Karpas-422 (cell line): ENCODE results near the gene BICD1. TPM values are rescaled to one million over a fixed set of nuclear protein-coding genes. Genes with fewer than 3 reads are reported as not detected.
"Not testable (repeated sequence)": the region's sequence is repeated elsewhere in the genome, so short reads cannot be mapped to it uniquely, and the experiment has no call there.

ENCODE experiments used
- DNase-seq: peaks from one replicate; pipeline ENCODE4 v3.0.0-alpha.2; 2015
- H2AFZ ChIP-seq: fragments of 200-600 bp; sonication (generic); 2 replicates; pipeline ENCODE4 v1.6.1; 2014; ENCODE audit warnings: antibody characterized with exemption, low read length, mixed read lengths
- H3K27ac ChIP-seq: fragments of 200-600 bp; sonication (generic); 2 replicates; pipeline ENCODE4 v1.5.1; 2014; ENCODE audit warnings: mild to moderate bottlenecking, low read length, moderate library complexity
- H3K27me3 ChIP-seq: fragments of 200-600 bp; sonication (generic); 2 replicates; pipeline ENCODE4 v1.6.1; 2014; ENCODE audit warnings: low read length, mixed read lengths
- H3K36me3 ChIP-seq: fragments of 200-600 bp; sonication (generic); 2 replicates; pipeline ENCODE4 v1.6.1; 2014; ENCODE audit warnings: low read length, mixed read lengths; ENCODE audit not compliant: insufficient read depth
- H3K4me1 ChIP-seq: fragments of 200-600 bp; sonication (generic); 2 replicates; pipeline ENCODE4 v1.6.1; 2014; ENCODE audit warnings: mild to moderate bottlenecking, low read length, mixed read lengths
- H3K4me2 ChIP-seq: fragments of 200-600 bp; sonication (generic); 2 replicates; pipeline ENCODE4 v1.6.1; 2014; ENCODE audit warnings: low read length, low read depth, mild to moderate bottlenecking; ENCODE audit not compliant: poor library complexity, severe bottlenecking
- H3K4me3 ChIP-seq: fragments of 200-600 bp; sonication (generic); 2 replicates; pipeline ENCODE4 v1.5.1; 2014; ENCODE audit warnings: mild to moderate bottlenecking, antibody characterized with exemption, low read length, mixed read lengths
- H3K79me2 ChIP-seq: fragments of 200-600 bp; sonication (generic); 2 replicates; pipeline ENCODE4 v1.6.1; 2014; ENCODE audit warnings: mild to moderate bottlenecking, low read length, mixed read lengths
- H3K9ac ChIP-seq: fragments of 200-600 bp; sonication (generic); 2 replicates; pipeline ENCODE4 v1.6.0; 2014; ENCODE audit warnings: low read length
- H3K9me2 ChIP-seq: fragments of 200-600 bp; sonication (generic), shearing (Covaris generic); replicated peaks from 2 replicates; pipeline ENCODE4 v1.6.0; 2014; ENCODE audit warnings: mild to moderate bottlenecking, low read length, moderate library complexity; ENCODE audit not compliant: insufficient read depth
- H3K9me3 ChIP-seq: fragments of 300-700, 200-600 bp; sonication (generic); 2 replicates; pipeline ENCODE4 v1.6.1; 2014; ENCODE audit warnings: low read length, mixed read lengths
- H4K20me1 ChIP-seq: fragments of 200-600 bp; sonication (generic); 2 replicates; pipeline ENCODE4 v1.6.1; 2014; ENCODE audit warnings: mild to moderate bottlenecking, antibody characterized with exemption, low read length, low read depth; ENCODE audit not compliant: insufficient read depth
- total RNA-seq: library from RNA; depleted of rRNA; stranded (reverse); fragments of >200 nt; shearing (Covaris generic); gene quantifications from 2 replicates; pipeline ENCODE4 v1.2.3, GENCODE V29; 2014; ENCODE audit warnings: low replicate concordance

BICD1 gene
- total RNA-seq, 1 experiment from 2014 or later = 55.7 TPM

GRCh38 chr12:32273063-32273522, 166.4 kb downstream of the BICD1 start:
- peak; percentile 74 for DNase-seq
- H3K27me3 ChIP-seq = no peaks in the 10 kb centered on the region
- no peaks in the 10 kb centered on the region for H3K9me2 ChIP-seq
- H3K4me2 ChIP-seq = peak overlapping the region; percentile 70
- H2AFZ ChIP-seq = no peak overlapping the region
- H3K4me1 ChIP-seq = peaks cover 82% of the 10 kb centered on the region
- H4K20me1 ChIP-seq = no peaks in the 10 kb centered on the region
- H3K4me3 ChIP-seq = peak overlapping the region; percentile 52
- H3K27ac ChIP-seq = peak overlapping the region; percentile 96
- H3K9ac ChIP-seq = peak overlapping the region; percentile 72
- no peaks in the 10 kb centered on the region for H3K36me3 ChIP-seq
- no peaks in the 10 kb centered on the region for H3K9me3 ChIP-seq
- peaks cover 61% of the 10 kb centered on the region for H3K79me2 ChIP-seq

- DNase-seq = peak; percentile 93
- Histone ChIP-seq H4K20me1 (no peaks in the 10 kb centered on the region), H2AFZ (no peak overlapping the region), H3K27me3 (no peaks in the 10 kb centered on the region), H3K4me2 (peak overlapping the region; percentile 70), H3K4me3 (peak overlapping the region; percentile 52), H3K4me1 (peaks cover 85% of the 10 kb centered on the region), H3K9ac (peak overlapping the region; percentile 72), H3K36me3 (no peaks in the 10 kb centered on the region), H3K79me2 (peaks cover 62% of the 10 kb centered on the region), H3K9me3 (no peaks in the 10 kb centered on the region), H3K9me2 (no peaks in the 10 kb centered on the region), H3K27ac (peak overlapping the region; percentile 96)
Measured at GRCh38 chr12:32273712-32274111, 167.1 kb downstream of the BICD1 start.

GRCh38 chr12:32274665-32275064, 168.0 kb downstream of the BICD1 start:
- H3K9me3 ChIP-seq = no peaks in the 10 kb centered on the region
- no peaks in the 10 kb centered on the region for H3K9me2 ChIP-seq
- DNase-seq = no peak
- no peaks in the 10 kb centered on the region for H3K36me3 ChIP-seq
- H3K79me2 ChIP-seq = peaks cover 62% of the 10 kb centered on the region
- no peaks in the 10 kb centered on the region for H3K27me3 ChIP-seq
- H3K9ac ChIP-seq = no peak overlapping the region
- H2AFZ ChIP-seq = no peak overlapping the region
- no peak overlapping the region for H3K4me3 ChIP-seq
- no peaks in the 10 kb centered on the region for H4K20me1 ChIP-seq
- no peak overlapping the region for H3K4me2 ChIP-seq
- peak overlapping the region; percentile 96 for H3K27ac ChIP-seq
- H3K4me1 ChIP-seq = peaks cover 85% of the 10 kb centered on the region

GRCh38 chr12:32275520-32275919, 168.9 kb downstream of the BICD1 start:
- not testable (repeated sequence) for H3K4me2 ChIP-seq, H3K9me2 ChIP-seq, DNase-seq, H3K4me3 ChIP-seq, H3K27me3 ChIP-seq, H4K20me1 ChIP-seq, H3K9me3 ChIP-seq, H3K36me3 ChIP-seq, H3K9ac ChIP-seq, H2AFZ ChIP-seq
- Histone ChIP-seq H3K27ac (peak overlapping the region; percentile 96; the same call in 1 of the 2 replicates), H3K79me2 (peaks cover 58% of the 10 kb centered on the region), H3K4me1 (peaks cover 84% of the 10 kb centered on the region)

- Histone ChIP-seq H2AFZ (no peak overlapping the region), H4K20me1 (no peaks in the 10 kb centered on the region), H3K27ac (peak overlapping the region; percentile 75)
Measured at GRCh38 chr12:32277774-32278173, 171.1 kb downstream of the BICD1 start.

GRCh38 chr12:32281098-32281497, 174.5 kb downstream of the BICD1 start:
- Histone ChIP-seq H2AFZ (no peak overlapping the region), H3K4me3 (no peak overlapping the region), H4K20me1 (no peaks in the 10 kb centered on the region), H3K4me2 (no peak overlapping the region), H3K9me2 (no peaks in the 10 kb centered on the region), H3K4me1 (peaks cover 84% of the 10 kb centered on the region), H3K36me3 (no peaks in the 10 kb centered on the region), H3K27me3 (no peaks in the 10 kb centered on the region), H3K27ac (peak overlapping the region; percentile 57), H3K9me3 (no peaks in the 10 kb centered on the region), H3K9ac (no peak overlapping the region), H3K79me2 (peaks cover 73% of the 10 kb centered on the region)
- DNase-seq = no peak

More at GRCh38 chr12:32277774-32278173, 171.1 kb downstream of the BICD1 start:
- no peaks in the 10 kb centered on the region for H3K9me3 ChIP-seq
- no peak overlapping the region for H3K4me3 ChIP-seq
- no peak overlapping the region for H3K9ac ChIP-seq
- H3K36me3 ChIP-seq = no peaks in the 10 kb centered on the region
- no peak for DNase-seq
- peaks cover 75% of the 10 kb centered on the region for H3K4me1 ChIP-seq
- peaks cover 60% of the 10 kb centered on the region for H3K79me2 ChIP-seq
- no peaks in the 10 kb centered on the region for H3K27me3 ChIP-seq
- no peaks in the 10 kb centered on the region for H3K9me2 ChIP-seq
- H3K4me2 ChIP-seq = peak overlapping the region; percentile 56

GRCh38 chr12:32284561-32284960, 177.9 kb downstream of the BICD1 start:
- Histone ChIP-seq H4K20me1 (no peaks in the 10 kb centered on the region), H2AFZ (no peak overlapping the region), H3K36me3 (0 out of 2 replicates have a peak, but pooled peaks cover 3% of the 10 kb centered on the region), H3K79me2 (peaks cover 68% of the 10 kb centered on the region), H3K9ac (peak overlapping the region; percentile 59), H3K4me1 (peaks cover 61% of the 10 kb centered on the region), H3K9me3 (no peaks in the 10 kb centered on the region), H3K4me2 (peak overlapping the region; percentile 83), H3K4me3 (peak overlapping the region; percentile 48), H3K27ac (peak overlapping the region; percentile 95), H3K27me3 (no peaks in the 10 kb centered on the region), H3K9me2 (no peaks in the 10 kb centered on the region)
- DNase-seq = no peak

- H3K4me3 ChIP-seq = peak overlapping the region; percentile 48
- H2AFZ ChIP-seq = no peak overlapping the region
- no peaks in the 10 kb centered on the region for H4K20me1 ChIP-seq
- H3K9me3 ChIP-seq = no peaks in the 10 kb centered on the region
- H3K4me1 ChIP-seq = peaks cover 64% of the 10 kb centered on the region
- H3K9me2 ChIP-seq = no peaks in the 10 kb centered on the region
- H3K79me2 ChIP-seq = peaks cover 70% of the 10 kb centered on the region
- H3K27ac ChIP-seq = peak overlapping the region; percentile 95
- H3K9ac ChIP-seq = peak overlapping the region; percentile 59
- H3K4me2 ChIP-seq = peak overlapping the region; percentile 83
- H3K27me3 ChIP-seq = no peaks in the 10 kb centered on the region
- no peak for DNase-seq
- H3K36me3 ChIP-seq = 0 out of 2 replicates have a peak, but pooled peaks cover 3% of the 10 kb centered on the region
Measured at GRCh38 chr12:32285021-32285420, 178.4 kb downstream of the BICD1 start.
